ENCODE data around the gene TIAM2.

GRCh38 chr6:155224618-155225017 lies 229.5 kb downstream of the TIAM2 start:
- TF ChIP-seq CTCF (IDR thresholded peaks at IDR 0.05) (no peak), POLR2AphosphoS5 (IDR thresholded peaks at IDR 0.05) (no peak), POLR2A (IDR thresholded peaks at IDR 0.05) (no peak), EP300 (IDR thresholded peaks at IDR 0.05; ENCODE audit: low read depth) (no peak)

Data from transverse colon (tissue), 4 donors.